Tibial nerve (tissue), 3 donors: ENCODE results near the gene KSR1.

Experiments
- POLR2A ChIP-seq, 2 donors: fragments of 450-650 bp; IDR thresholded peaks; one replicate each; pipeline ENCODE4 v1.6.1; 2017; ENCODE audit warnings: antibody characterized with exemption in 2 of 2, mild to moderate bottlenecking in 2 of 2, moderate library complexity in 2 of 2
- TF ChIP-seq, protein P1 (sequence below), 5 experiments: fragments of 200-600 bp in 3 of 5; fragments of 450-650 bp in 2 of 5; sonication (generic) in 3 of 5; IDR thresholded peaks; one replicate each; pipeline ENCODE4 v1.5.1; 2016 to 2019; ENCODE audit warnings: antibody characterized with exemption in 5 of 5, mild to moderate bottlenecking in 3 of 5, moderate library complexity in 2 of 5

DNA sequence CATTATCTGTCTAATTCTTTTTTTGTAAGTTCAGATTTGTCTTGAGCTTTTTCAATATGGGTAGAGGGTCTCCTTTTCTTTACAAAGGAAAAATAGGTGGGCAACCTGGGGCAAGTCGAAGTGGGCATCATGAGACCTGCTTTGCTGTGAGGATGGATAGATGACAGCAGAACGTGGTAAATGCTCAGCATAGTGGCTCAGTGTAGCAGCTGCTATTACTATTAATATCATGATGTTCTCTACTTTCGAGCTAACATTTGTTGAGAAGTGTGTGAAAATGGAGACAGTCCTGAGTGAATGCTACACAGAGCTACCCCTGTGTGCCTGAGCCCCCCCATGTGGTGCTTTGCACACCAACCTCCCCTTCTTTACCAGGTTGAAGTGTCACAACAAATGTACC, 135.7 kb downstream of the KSR1 start:
- TF ChIP-seq, protein P1, sequence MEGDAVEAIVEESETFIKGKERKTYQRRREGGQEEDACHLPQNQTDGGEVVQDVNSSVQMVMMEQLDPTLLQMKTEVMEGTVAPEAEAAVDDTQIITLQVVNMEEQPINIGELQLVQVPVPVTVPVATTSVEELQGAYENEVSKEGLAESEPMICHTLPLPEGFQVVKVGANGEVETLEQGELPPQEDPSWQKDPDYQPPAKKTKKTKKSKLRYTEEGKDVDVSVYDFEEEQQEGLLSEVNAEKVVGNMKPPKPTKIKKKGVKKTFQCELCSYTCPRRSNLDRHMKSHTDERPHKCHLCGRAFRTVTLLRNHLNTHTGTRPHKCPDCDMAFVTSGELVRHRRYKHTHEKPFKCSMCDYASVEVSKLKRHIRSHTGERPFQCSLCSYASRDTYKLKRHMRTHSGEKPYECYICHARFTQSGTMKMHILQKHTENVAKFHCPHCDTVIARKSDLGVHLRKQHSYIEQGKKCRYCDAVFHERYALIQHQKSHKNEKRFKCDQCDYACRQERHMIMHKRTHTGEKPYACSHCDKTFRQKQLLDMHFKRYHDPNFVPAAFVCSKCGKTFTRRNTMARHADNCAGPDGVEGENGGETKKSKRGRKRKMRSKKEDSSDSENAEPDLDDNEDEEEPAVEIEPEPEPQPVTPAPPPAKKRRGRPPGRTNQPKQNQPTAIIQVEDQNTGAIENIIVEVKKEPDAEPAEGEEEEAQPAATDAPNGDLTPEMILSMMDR (IDR thresholded peaks at IDR 0.05): no peak
- TF ChIP-seq POLR2A (IDR thresholded peaks at IDR 0.05): no peak
